ENCODE measurements around the gene ZNF532. TPM values are rescaled to one million over a fixed set of nuclear protein-coding genes. Genes with fewer than 3 reads are reported as not detected.
A peak's percentile ranks its signal among the peaks of the same experiment; 100 is the strongest.
"Not testable (repeated sequence)": the region's sequence is repeated elsewhere in the genome, so short reads cannot be mapped to it uniquely, and the experiment has no call there.

ZNF532 gene, protein sequence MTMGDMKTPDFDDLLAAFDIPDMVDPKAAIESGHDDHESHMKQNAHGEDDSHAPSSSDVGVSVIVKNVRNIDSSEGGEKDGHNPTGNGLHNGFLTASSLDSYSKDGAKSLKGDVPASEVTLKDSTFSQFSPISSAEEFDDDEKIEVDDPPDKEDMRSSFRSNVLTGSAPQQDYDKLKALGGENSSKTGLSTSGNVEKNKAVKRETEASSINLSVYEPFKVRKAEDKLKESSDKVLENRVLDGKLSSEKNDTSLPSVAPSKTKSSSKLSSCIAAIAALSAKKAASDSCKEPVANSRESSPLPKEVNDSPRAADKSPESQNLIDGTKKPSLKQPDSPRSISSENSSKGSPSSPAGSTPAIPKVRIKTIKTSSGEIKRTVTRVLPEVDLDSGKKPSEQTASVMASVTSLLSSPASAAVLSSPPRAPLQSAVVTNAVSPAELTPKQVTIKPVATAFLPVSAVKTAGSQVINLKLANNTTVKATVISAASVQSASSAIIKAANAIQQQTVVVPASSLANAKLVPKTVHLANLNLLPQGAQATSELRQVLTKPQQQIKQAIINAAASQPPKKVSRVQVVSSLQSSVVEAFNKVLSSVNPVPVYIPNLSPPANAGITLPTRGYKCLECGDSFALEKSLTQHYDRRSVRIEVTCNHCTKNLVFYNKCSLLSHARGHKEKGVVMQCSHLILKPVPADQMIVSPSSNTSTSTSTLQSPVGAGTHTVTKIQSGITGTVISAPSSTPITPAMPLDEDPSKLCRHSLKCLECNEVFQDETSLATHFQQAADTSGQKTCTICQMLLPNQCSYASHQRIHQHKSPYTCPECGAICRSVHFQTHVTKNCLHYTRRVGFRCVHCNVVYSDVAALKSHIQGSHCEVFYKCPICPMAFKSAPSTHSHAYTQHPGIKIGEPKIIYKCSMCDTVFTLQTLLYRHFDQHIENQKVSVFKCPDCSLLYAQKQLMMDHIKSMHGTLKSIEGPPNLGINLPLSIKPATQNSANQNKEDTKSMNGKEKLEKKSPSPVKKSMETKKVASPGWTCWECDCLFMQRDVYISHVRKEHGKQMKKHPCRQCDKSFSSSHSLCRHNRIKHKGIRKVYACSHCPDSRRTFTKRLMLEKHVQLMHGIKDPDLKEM (N-terminal part only)
- total RNA-seq (11.6 TPM), polyA plus RNA-seq (11.9 TPM)
- long read RNA-seq, donor 1, result 0 reads
- long read RNA-seq, donor 2, full-length matches to known transcripts, result 10 of 10 reads
- long read RNA-seq, donor 2, partial matches to known transcripts, result 0 of 10 reads
- long read RNA-seq, donor 2, other reads (novel, unspliced or antisense), result 0 of 10 reads
- long read RNA-seq, donor 3, partial matches to known transcripts, result 0 of 2 reads
- long read RNA-seq, donor 3, other reads (novel, unspliced or antisense), result 0 of 2 reads
- long read RNA-seq, donor 4, partial matches to known transcripts, result 0 of 3 reads
- long read RNA-seq, donor 4, other reads (novel, unspliced or antisense), result 0 of 3 reads
- long read RNA-seq, donor 5, full-length matches to known transcripts, result 9 of 9 reads
- long read RNA-seq, donor 5, partial matches to known transcripts, result 0 of 9 reads
- long read RNA-seq, donor 5, other reads (novel, unspliced or antisense), result 0 of 9 reads
- long read RNA-seq, donor 6, partial matches to known transcripts, result 0 of 5 reads
- long read RNA-seq, donor 6, other reads (novel, unspliced or antisense), result 0 of 5 reads
- long read RNA-seq, donor 7, partial matches to known transcripts, result 12 of 15 reads
- long read RNA-seq, donor 7, other reads (novel, unspliced or antisense), result 0 of 15 reads
- long read RNA-seq, donor 8, partial matches to known transcripts, result 0 of 2 reads
- long read RNA-seq, donor 8, other reads (novel, unspliced or antisense), result 0 of 2 reads
- long read RNA-seq, donor 9, partial matches to known transcripts, result 0 of 1 reads
- long read RNA-seq, donor 9, other reads (novel, unspliced or antisense), result 0 of 1 reads
- long read RNA-seq, donor 10, full-length matches to known transcripts, result 2 of 9 reads
- long read RNA-seq, donor 10, partial matches to known transcripts, result 7 of 9 reads
- long read RNA-seq, donor 10, other reads (novel, unspliced or antisense), result 0 of 9 reads

DNA sequence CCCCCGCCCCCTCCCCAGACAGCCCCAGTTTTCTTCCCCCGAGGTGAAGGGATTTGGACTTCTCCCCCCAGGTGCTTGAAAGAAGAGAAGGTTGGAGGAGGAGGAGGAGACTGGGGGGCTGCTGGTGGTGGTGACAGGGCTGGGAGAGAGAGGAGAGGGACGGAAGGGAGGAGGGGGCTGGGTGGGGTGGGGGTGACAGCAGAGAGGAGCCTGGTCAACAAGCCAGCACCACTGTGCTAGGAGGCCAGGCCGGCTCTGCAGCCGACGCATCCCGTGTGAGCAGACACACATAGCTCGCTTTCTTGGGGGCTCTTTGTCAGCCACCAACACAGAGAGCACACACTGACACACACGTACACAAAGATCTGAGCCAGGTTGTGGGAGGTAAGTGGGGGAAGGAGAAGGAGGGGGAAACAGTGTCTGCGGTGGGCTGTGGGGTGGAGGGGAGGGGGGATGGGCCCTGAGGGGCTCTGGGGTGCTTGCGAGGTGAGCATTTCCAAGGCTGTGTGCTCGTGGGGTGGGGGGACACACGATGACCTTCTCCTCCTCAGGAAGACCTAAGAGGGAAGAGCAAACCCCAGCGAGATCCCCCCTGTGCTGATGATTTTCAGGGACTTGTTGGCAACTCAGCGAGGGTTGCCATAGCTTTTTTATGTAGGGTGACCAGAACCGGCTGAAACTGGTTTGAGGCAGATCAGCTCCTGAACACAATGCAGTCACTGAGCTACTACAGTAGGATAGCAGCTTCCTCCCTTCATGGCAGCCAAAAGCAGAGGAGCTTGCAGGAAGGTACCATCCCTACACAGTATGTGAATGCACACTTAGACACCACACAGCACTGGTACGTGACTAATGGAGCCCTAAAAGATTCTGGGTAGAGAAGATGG is at the start of gene ZNF532:
TSS of gene ZNF532 (plus strand) at position 732 of the 887 bp plus-strand sequence. CDS start 53,411 bp downstream, outside the sequence.
- H3K4me3 ChIP-seq (ENCODE audit: low read length in 2 of 2), result peak within 1 kb of the TSS in 1 of 2 donors; percentile 46
- peak within 1 kb of the TSS; percentile 57 to 86 for H3K27ac ChIP-seq (ENCODE audit: low read depth in 1 of 2, low read length in 1 of 2)
- H3K36me3 ChIP-seq (ENCODE audit: control insufficient read depth in 2 of 2, insufficient read depth in 2 of 2, low read length in 1 of 2), result peaks cover 0 to 3% of the 10 kb centered on the region in 2 donors
- 78% methylated on average over 17 of the region's 17 CpGs for WGBS
- peak in 6 of 9 donors; percentile 7 to 55 (median 18) for DNase-seq (ENCODE audit: low read depth in 6 of 9, low spot score in 9 of 9)
- peaks cover 42 to 67% of the 10 kb centered on the region in 2 donors for H3K27me3 ChIP-seq (ENCODE audit: control insufficient read depth in 2 of 2, insufficient read depth in 1 of 2, low read length in 1 of 2)
- H3K4me1 ChIP-seq (ENCODE audit: control insufficient read depth in 2 of 2, insufficient read depth in 2 of 2, low read length in 2 of 2), result peaks cover 0 to 7% of the 10 kb centered on the region in 2 donors
- no peaks in the 10 kb centered on the region for H3K9me3 ChIP-seq (ENCODE audit: control insufficient read depth in 2 of 2, insufficient read depth in 1 of 2, low read length in 1 of 2)

DNA sequence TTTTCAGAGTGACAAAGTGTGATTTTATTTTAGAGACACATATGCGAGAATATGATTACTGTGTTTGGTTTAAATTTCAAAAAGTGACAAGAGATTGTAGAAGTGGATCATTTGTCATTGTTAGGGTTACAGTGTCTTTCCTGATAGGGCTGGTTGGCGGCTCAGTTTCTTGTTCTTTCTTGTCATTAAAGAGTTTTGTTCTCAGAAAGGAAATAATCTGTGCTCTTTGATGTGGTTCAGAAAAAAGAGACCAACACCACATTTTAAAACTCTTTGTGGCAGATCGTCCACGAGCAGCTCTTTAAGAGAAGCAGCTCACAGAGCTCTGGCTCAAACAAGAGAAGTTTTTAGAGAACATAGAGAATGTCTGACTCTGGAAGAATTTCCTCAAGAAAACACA is 45.6 kb upstream of the ZNF532 start:
- H3K9me3 ChIP-seq (ENCODE audit: control insufficient read depth in 2 of 2, insufficient read depth in 1 of 2, low read length in 1 of 2), result no peaks in the 10 kb centered on the region
- peaks cover 0 to 25% of the 10 kb centered on the region in 2 donors for H3K27me3 ChIP-seq (ENCODE audit: control insufficient read depth in 2 of 2, insufficient read depth in 1 of 2, low read length in 1 of 2)
- no peak overlapping the region for H3K27ac ChIP-seq (ENCODE audit: low read depth in 1 of 2, low read length in 1 of 2)
- no peak overlapping the region for H3K4me3 ChIP-seq (ENCODE audit: low read length in 2 of 2)
- 2% methylated on average over 4 of the region's 4 CpGs for whole genome bisulfite sequencing
- no peaks in the 10 kb centered on the region for H3K36me3 ChIP-seq (ENCODE audit: control insufficient read depth in 2 of 2, insufficient read depth in 2 of 2, low read length in 1 of 2)
- no peaks in the 10 kb centered on the region for H3K4me1 ChIP-seq (ENCODE audit: control insufficient read depth in 2 of 2, insufficient read depth in 2 of 2, low read length in 2 of 2)
- peak in 6 of 9 donors; percentile 8 to 70 (median 18) for DNase-seq (ENCODE audit: low read depth in 6 of 9, low spot score in 9 of 9)

DNA sequence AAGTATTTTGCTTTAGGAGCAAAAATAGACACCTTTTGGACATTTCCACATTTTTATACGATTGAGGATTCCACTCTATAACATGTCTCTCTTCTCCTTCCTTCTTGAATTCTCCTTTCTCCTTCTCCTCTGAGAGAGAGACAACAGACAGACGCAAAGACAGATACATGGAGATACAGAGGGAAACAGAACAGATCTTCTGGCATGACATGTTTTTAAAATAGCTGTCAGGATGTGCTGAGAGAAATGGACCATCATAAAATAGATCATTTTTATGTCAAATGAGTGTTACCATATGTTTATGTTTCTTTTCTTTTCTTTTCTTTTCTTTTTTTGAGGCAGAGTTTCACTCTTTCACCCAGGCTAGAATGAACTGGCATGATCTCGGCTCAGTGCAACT is 44.4 kb upstream of the ZNF532 start:
- Histone ChIP-seq H3K27me3 (ENCODE audit: control insufficient read depth in 2 of 2, insufficient read depth in 1 of 2, low read length in 1 of 2) (peaks cover 0 to 25% of the 10 kb centered on the region in 2 donors), H3K4me3 (ENCODE audit: low read length in 2 of 2) (no peak overlapping the region), H3K4me1 (ENCODE audit: control insufficient read depth in 2 of 2, insufficient read depth in 2 of 2, low read length in 2 of 2) (no peaks in the 10 kb centered on the region), H3K27ac (ENCODE audit: low read depth in 1 of 2, low read length in 1 of 2) (no peak overlapping the region), H3K36me3 (ENCODE audit: control insufficient read depth in 2 of 2, insufficient read depth in 2 of 2, low read length in 1 of 2) (no peaks in the 10 kb centered on the region), H3K9me3 (ENCODE audit: control insufficient read depth in 2 of 2, insufficient read depth in 1 of 2, low read length in 1 of 2) (no peaks in the 10 kb centered on the region)
- no peak for DNase-seq (ENCODE audit: low read depth in 6 of 9, low spot score in 9 of 9)
- WGBS, result 95% methylated on average over 3 of the region's 3 CpGs

DNA sequence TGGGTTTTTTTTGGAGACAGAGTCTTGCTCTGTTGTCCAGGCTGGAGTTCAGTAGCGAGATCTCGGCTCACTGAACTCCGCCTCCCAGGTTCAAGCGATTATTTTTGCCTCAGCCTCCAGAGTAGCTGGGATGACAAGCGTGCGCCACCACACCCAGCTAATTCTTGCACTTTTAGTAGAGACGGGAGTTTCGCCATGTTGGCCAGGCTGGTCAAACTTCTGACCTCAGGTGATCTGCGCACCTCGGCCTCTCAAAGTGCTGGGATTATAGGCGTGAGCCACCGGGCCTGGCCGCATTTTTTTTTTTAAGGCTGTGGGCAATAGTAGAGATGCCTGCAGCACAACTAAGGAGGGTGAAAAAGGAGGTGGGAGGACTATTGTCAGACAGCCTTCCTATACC is 41.7 kb upstream of the ZNF532 start:
- Histone ChIP-seq H3K4me1 (ENCODE audit: control insufficient read depth in 2 of 2, insufficient read depth in 2 of 2, low read length in 2 of 2) (no peaks in the 10 kb centered on the region), H3K36me3 (ENCODE audit: control insufficient read depth in 2 of 2, insufficient read depth in 2 of 2, low read length in 1 of 2) (no peaks in the 10 kb centered on the region), H3K27ac (ENCODE audit: low read depth in 1 of 2, low read length in 1 of 2) (no peak overlapping the region), H3K27me3 (ENCODE audit: control insufficient read depth in 2 of 2, insufficient read depth in 1 of 2, low read length in 1 of 2) (peaks cover 0 to 16% of the 10 kb centered on the region in 2 donors), H3K9me3 (ENCODE audit: control insufficient read depth in 2 of 2, insufficient read depth in 1 of 2, low read length in 1 of 2) (peaks cover 0 to 4% of the 10 kb centered on the region in 2 donors), H3K4me3 (ENCODE audit: low read length in 2 of 2) (no peak overlapping the region)
- no peak for DNase-seq (ENCODE audit: low read depth in 6 of 9, low spot score in 9 of 9)
- WGBS, result 98% methylated on average over 13 of the region's 13 CpGs

DNA sequence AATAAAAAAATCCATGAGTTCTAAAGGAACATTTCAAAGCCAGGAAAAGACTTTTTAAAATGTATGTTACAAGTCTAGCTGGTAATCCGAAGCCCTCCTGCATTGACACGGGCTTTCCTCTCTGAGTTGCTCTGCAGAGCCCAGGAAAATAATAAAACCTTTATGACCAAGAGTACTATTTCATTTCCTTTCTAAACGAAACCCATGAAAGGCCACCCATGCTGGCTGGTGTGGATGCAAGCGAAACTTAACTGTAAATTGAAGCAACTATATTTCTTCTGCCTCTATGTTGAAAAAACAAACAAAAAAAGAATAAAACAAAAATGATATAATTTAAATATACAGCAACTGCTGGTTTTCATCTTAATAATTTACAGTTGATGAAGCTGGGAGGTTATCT is 41.3 kb upstream of the ZNF532 start:
- H3K4me3 ChIP-seq (ENCODE audit: low read length in 2 of 2), result no peak overlapping the region
- peaks cover 0 to 16% of the 10 kb centered on the region in 2 donors for H3K27me3 ChIP-seq (ENCODE audit: control insufficient read depth in 2 of 2, insufficient read depth in 1 of 2, low read length in 1 of 2)
- H3K36me3 ChIP-seq (ENCODE audit: control insufficient read depth in 2 of 2, insufficient read depth in 2 of 2, low read length in 1 of 2), result no peaks in the 10 kb centered on the region
- H3K9me3 ChIP-seq (ENCODE audit: control insufficient read depth in 2 of 2, insufficient read depth in 1 of 2, low read length in 1 of 2), result peaks cover 0 to 6% of the 10 kb centered on the region in 2 donors
- WGBS, result 90% methylated on average over 4 of the region's 4 CpGs
- no peaks in the 10 kb centered on the region for H3K4me1 ChIP-seq (ENCODE audit: control insufficient read depth in 2 of 2, insufficient read depth in 2 of 2, low read length in 2 of 2)
- DNase-seq (ENCODE audit: low read depth in 6 of 9, low spot score in 9 of 9), result no peak
- H3K27ac ChIP-seq (ENCODE audit: low read depth in 1 of 2, low read length in 1 of 2), result no peak overlapping the region

DNA sequence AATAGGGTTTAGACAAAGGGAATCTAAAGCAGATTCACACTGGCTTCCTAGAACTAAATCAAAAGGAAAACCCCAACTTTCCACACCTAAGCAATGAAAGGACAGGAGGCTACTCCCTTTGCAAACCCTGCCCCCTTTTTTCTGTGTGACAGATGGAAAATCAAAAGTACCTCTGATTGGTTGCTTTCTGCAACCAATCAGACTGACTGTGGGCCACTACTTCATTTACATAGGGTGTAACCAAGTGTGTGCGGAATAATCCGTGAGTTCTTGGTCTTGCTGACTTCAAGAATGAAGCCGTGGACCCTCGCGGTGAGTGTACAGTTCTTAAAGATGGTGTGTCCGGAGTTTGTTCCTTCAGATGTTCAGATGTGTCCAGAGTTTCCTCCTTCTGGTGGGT is 37.8 kb upstream of the ZNF532 start:
- H3K4me3 ChIP-seq (ENCODE audit: low read length in 2 of 2); DNase-seq (ENCODE audit: low read depth in 6 of 9, low spot score in 9 of 9); H3K27ac ChIP-seq (ENCODE audit: low read depth in 1 of 2, low read length in 1 of 2); H3K27me3 ChIP-seq (ENCODE audit: control insufficient read depth in 2 of 2, insufficient read depth in 1 of 2, low read length in 1 of 2); H3K36me3 ChIP-seq (ENCODE audit: control insufficient read depth in 2 of 2, insufficient read depth in 2 of 2, low read length in 1 of 2); H3K4me1 ChIP-seq (ENCODE audit: control insufficient read depth in 2 of 2, insufficient read depth in 2 of 2, low read length in 2 of 2); H3K9me3 ChIP-seq (ENCODE audit: control insufficient read depth in 2 of 2, insufficient read depth in 1 of 2, low read length in 1 of 2): not testable (repeated sequence)
- WGBS, result 96% methylated on average over 6 of the region's 6 CpGs

DNA sequence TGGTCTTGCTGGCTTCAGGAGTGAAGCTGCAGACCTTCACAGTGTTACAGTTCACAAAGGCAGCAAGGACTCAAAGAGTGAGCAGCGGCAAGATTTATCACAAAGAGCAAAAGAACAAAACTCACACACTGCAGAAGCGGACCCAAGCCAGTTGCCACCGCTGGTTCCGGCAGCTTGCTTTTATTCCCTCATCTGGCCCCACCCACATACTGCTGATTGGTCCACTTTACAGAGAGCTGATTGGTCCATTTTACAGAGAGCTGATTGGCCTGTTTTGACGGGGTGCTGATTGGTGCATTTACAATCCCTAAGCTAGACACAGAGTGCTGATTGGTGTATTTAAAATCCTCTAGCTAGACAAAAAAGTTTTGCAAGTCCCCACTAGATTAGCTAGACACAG is 37.2 kb upstream of the ZNF532 start:
- H3K36me3 ChIP-seq (ENCODE audit: control insufficient read depth in 2 of 2, insufficient read depth in 2 of 2, low read length in 1 of 2), result no peaks in the 10 kb centered on the region
- peaks cover 0 to 6% of the 10 kb centered on the region in 2 donors for H3K27me3 ChIP-seq (ENCODE audit: control insufficient read depth in 2 of 2, insufficient read depth in 1 of 2, low read length in 1 of 2)
- no peak overlapping the region for H3K4me3 ChIP-seq (ENCODE audit: low read length in 2 of 2)
- H3K4me1 ChIP-seq (ENCODE audit: control insufficient read depth in 2 of 2, insufficient read depth in 2 of 2, low read length in 2 of 2), result no peaks in the 10 kb centered on the region
- peaks cover 0 to 6% of the 10 kb centered on the region in 2 donors for H3K9me3 ChIP-seq (ENCODE audit: control insufficient read depth in 2 of 2, insufficient read depth in 1 of 2, low read length in 1 of 2)
- DNase-seq (ENCODE audit: low read depth in 6 of 9, low spot score in 9 of 9), result no peak
- over 99% methylated on average over 5 of the region's 5 CpGs for WGBS
- no peak overlapping the region for H3K27ac ChIP-seq (ENCODE audit: low read depth in 1 of 2, low read length in 1 of 2)
